ENCODE measurements around the gene SIGLEC12.

DNA sequence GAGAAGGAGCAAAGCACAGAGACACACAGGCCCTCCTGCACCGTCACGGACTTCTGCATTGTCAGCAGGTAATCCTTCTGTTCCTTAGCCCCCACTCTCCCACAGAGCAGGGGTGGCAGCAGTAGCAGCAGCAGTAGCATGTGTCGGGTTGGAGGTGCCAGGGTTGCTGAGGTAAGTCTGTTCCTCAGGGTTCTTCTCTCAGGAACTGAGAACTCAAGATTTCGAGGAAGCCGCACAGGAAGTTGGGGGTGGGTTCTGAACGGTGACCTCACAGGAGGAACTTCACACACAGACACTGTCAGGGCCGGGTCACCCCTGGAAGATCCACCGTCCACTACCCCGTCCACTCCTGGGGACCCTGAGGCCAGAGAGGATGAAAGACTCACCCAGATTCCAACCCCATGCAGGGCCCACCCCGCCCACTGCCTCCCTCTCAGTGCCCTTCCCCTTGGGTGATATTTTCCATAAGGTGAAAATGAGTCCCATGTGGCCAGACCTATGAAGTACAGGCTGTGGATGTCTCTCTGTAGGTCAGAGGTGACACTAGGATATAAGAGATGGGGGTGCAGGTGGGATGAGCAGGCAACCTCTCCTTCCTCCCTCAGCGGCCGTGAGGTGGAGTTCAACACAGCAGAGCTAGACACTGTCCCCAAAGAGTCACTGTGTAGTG is at the start of gene SIGLEC12:
- TF ChIP-seq, protein P1, sequence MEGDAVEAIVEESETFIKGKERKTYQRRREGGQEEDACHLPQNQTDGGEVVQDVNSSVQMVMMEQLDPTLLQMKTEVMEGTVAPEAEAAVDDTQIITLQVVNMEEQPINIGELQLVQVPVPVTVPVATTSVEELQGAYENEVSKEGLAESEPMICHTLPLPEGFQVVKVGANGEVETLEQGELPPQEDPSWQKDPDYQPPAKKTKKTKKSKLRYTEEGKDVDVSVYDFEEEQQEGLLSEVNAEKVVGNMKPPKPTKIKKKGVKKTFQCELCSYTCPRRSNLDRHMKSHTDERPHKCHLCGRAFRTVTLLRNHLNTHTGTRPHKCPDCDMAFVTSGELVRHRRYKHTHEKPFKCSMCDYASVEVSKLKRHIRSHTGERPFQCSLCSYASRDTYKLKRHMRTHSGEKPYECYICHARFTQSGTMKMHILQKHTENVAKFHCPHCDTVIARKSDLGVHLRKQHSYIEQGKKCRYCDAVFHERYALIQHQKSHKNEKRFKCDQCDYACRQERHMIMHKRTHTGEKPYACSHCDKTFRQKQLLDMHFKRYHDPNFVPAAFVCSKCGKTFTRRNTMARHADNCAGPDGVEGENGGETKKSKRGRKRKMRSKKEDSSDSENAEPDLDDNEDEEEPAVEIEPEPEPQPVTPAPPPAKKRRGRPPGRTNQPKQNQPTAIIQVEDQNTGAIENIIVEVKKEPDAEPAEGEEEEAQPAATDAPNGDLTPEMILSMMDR (IDR thresholded peaks at IDR 0.05): no peak
- TF ChIP-seq POLR2A (IDR thresholded peaks at IDR 0.05) (no peak), POLR2AphosphoS5 (IDR thresholded peaks at IDR 0.05) (no peak)

All from prostate gland (tissue), 2 donors.